ENCODE results near the gene ZNF787. TPM values are rescaled to one million over a fixed set of nuclear protein-coding genes. Genes with fewer than 3 reads are reported as not detected.

The ZNF787 gene
- total and polyA plus RNA-seq, 2 of the 13 experiments (the other 11 are each of a cell fraction or from before 2014, with no cell fraction given): 15.1 to 42.8 TPM

- Histone ChIP-seq H3K79me2 (ENCODE audit: insufficient read depth, low read length) (peaks cover 53% of the 10 kb centered on the region), H3K4me1 (ENCODE audit: insufficient read depth, low read length) (peaks cover 40% of the 10 kb centered on the region), H3K27ac (ENCODE audit: extremely low read length, insufficient read depth, low read length) (no peak overlapping the region), H2AFZ (ENCODE audit: low read length) (no peak overlapping the region), H4K20me1 (ENCODE audit: insufficient read depth, low read length) (peaks cover 23% of the 10 kb centered on the region; the same call in 1 of the 2 replicates), H3K27me3 (ENCODE audit: control insufficient read depth in 1 of 2, insufficient read depth in 2 of 2, low read length in 2 of 2) (no peaks in the 10 kb centered on the region), H3K9me3 (ENCODE audit: low read length) (no peaks in the 10 kb centered on the region), H3K36me3 (replicated peaks in 1 of 2; ENCODE audit: control insufficient read depth in 1 of 2, insufficient read depth in 2 of 2, low read length in 2 of 2) (peaks cover 8 to 41% of the 10 kb centered on the region in 2 experiments; a peak in 4 of 5 replicates), H3K9ac (ENCODE audit: insufficient read depth, low read depth, low read length) (no peak overlapping the region), H3K4me3 (replicated peaks in 1 of 3; ENCODE audit: insufficient read depth in 1 of 3, low read depth in 2 of 3, low read length in 3 of 3) (no peak overlapping the region), H3K4me2 (ENCODE audit: low read depth, low read length) (no peak overlapping the region)
- no peak for FAIRE-seq
- in situ Hi-C loops (cut with HindIII; ENCODE audit: extremely low pct_ligation_motif_present, low pct_unique_long_range_greater_than_20kb): no loop called here
- WGBS (ENCODE audit: low lambda C conversion rate): 100% methylated on average over 10 of the region's 15 CpGs
- TF ChIP-seq AGO2 (optimal IDR thresholded peaks at IDR 0.05; ENCODE audit: low read depth, low read length): peak; percentile 39
- peak; percentile 58 for TF ChIP-seq RBFOX2 (IDR thresholded peaks at IDR 0.05; ENCODE audit: low read depth, low read length)
- no peak for TF ChIP-seq ZNF136 (CRISPR knock-in tag; IDR thresholded peaks at IDR 0.05; ENCODE audit: low read depth)
- ATAC-seq: no peak
- intact Hi-C loops (cut with micrococcal nuclease; ENCODE audit: unreplicated experiment): no loop called here
- BruUV-seq (replicated peaks): no TSS peak
- ChIA-PET POLR2A (no interaction called here), CTCF (ENCODE audit: low intra/inter-chr PET ratio, low total read pairs) (no interaction called here)
- DNase-seq (ENCODE audit: low spot score): no peak
Observed at GRCh38 chr19:56148096-56148495, 27.0 kb upstream of the ZNF787 start.

- no peak for ATAC-seq
- intact Hi-C loops (cut with micrococcal nuclease; ENCODE audit: unreplicated experiment): no loop called here
- Histone ChIP-seq H3K4me1 (ENCODE audit: insufficient read depth, low read length) (peaks cover 40% of the 10 kb centered on the region), H3K4me3 (replicated peaks in 1 of 3; ENCODE audit: insufficient read depth in 1 of 3, low read depth in 2 of 3, low read length in 3 of 3) (no peak overlapping the region), H3K27me3 (ENCODE audit: control insufficient read depth in 1 of 2, insufficient read depth in 2 of 2, low read length in 2 of 2) (no peaks in the 10 kb centered on the region), H3K4me2 (ENCODE audit: low read depth, low read length) (no peak overlapping the region), H3K36me3 (replicated peaks in 1 of 2; ENCODE audit: control insufficient read depth in 1 of 2, insufficient read depth in 2 of 2, low read length in 2 of 2) (peaks cover 8 to 34% of the 10 kb centered on the region in 2 experiments; a peak in 4 of 5 replicates), H3K79me2 (ENCODE audit: insufficient read depth, low read length) (peaks cover 53% of the 10 kb centered on the region), H2AFZ (ENCODE audit: low read length) (no peak overlapping the region), H3K9me3 (ENCODE audit: low read length) (no peaks in the 10 kb centered on the region), H4K20me1 (ENCODE audit: insufficient read depth, low read length) (peaks cover 16% of the 10 kb centered on the region; the same call in 1 of the 2 replicates), H3K27ac (ENCODE audit: extremely low read length, insufficient read depth, low read length) (no peak overlapping the region), H3K9ac (ENCODE audit: insufficient read depth, low read depth, low read length) (no peak overlapping the region)
- no peak for DNase-seq (ENCODE audit: low spot score)
- POLR2A ChIA-PET: no interaction called here
- FAIRE-seq: no peak
- TF ChIP-seq KAT2B (IDR thresholded peaks at IDR 0.05; ENCODE audit: borderline replicate concordance, low read depth, low read length): no peak
- TF ChIP-seq RBFOX2 (IDR thresholded peaks at IDR 0.05; ENCODE audit: low read depth, low read length): peak; percentile 42
- no peak for TF ChIP-seq ZNF709 (CRISPR knock-in tag; IDR thresholded peaks at IDR 0.05)
- TF ChIP-seq AGO2 (optimal IDR thresholded peaks at IDR 0.05; ENCODE audit: low read depth, low read length): peak; percentile 26
- CTCF ChIA-PET (ENCODE audit: low intra/inter-chr PET ratio, low total read pairs): no interaction called here
- BruUV-seq (replicated peaks): no TSS peak
- in situ Hi-C loops (cut with HindIII; ENCODE audit: extremely low pct_ligation_motif_present, low pct_unique_long_range_greater_than_20kb): no loop called here
- WGBS (ENCODE audit: low lambda C conversion rate): 85% methylated on average over 4 of the region's 22 CpGs
Observed at GRCh38 chr19:56147307-56147706, 26.2 kb upstream of the ZNF787 start.

Data from HepG2 (cell line).